ENCODE measurements around the gene FRAS1. TPM values are rescaled to one million over a fixed set of nuclear protein-coding genes. Genes with fewer than 3 reads are reported as not detected.

The FRAS1 gene
- total and polyA plus RNA-seq, 2 donors (not counting 3 experiments of a cell fraction or from before 2014, with no cell fraction given): 1.4 to 3.6 TPM

DNA sequence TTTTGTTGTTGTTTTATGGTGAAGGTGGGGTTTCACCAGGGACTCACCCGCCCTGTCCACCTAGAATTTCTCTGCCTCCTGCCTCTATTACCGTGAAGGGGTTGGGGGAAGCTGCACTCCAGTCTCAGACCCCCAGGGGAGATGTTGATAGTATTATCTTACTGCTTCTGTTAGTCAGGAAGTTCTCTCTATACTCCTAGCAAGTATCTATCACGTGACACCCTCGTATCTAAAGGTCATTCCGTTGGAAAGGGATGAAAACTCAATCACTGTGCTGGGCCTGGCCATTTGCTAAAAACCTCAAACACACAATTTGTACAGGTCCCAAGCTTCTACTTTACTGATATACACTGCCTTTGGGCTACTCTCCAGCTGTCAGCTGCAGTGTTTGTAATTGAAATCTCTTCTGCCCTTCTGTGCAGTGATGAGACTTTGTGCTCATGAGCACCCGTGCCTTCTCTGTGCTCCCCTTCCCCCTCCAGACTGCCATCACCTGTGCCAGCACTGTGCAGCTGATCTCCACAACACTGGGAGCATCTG is 306.0 kb downstream of the FRAS1 start:
- intact Hi-C loops (cut with micrococcal nuclease): no loop called here
- H3K9ac ChIP-seq (replicated peaks; ENCODE audit: extremely low read depth, insufficient read depth, low read length): no peak overlapping the region
- no peak overlapping the region for H3K27ac ChIP-seq (ENCODE audit: insufficient read depth, low read depth, low read length)
- CTCF ChIA-PET: no interaction called here
- POLR2A ChIA-PET: no interaction called here
- DNase-seq (ENCODE audit: low read depth, low spot score): no peak
- FAIRE-seq: no peak
- no TSS peak for BruUV-seq (replicated peaks)
- no peaks in the 10 kb centered on the region for H3K79me2 ChIP-seq (ENCODE audit: control insufficient read depth, insufficient read depth, low read length)
- no peaks in the 10 kb centered on the region for H3K36me3 ChIP-seq (ENCODE audit: control insufficient read depth in 2 of 2, extremely low read depth in 1 of 2, insufficient read depth in 2 of 2, low read length in 2 of 2)
- H3K4me3 ChIP-seq (replicated peaks in 1 of 3; ENCODE audit: insufficient read depth in 1 of 3, low read depth in 1 of 3, low read length in 3 of 3): no peak overlapping the region
- H3K27me3 ChIP-seq (ENCODE audit: control insufficient read depth in 2 of 2, insufficient read depth in 2 of 2, low read length in 2 of 2): no peaks in the 10 kb centered on the region
- dilution Hi-C loops (cut with MboI; ENCODE audit: extremely low pct_ligation_motif_present, low sequenced_read_pairs): no loop called here
- no peak overlapping the region for H2AFZ ChIP-seq (ENCODE audit: low read depth, low read length)
- H3K9me1 ChIP-seq (replicated peaks; ENCODE audit: control insufficient read depth, extremely low read depth, insufficient read depth, low read length): no peaks in the 10 kb centered on the region
- TF ChIP-seq POLR2A (IDR thresholded peaks at IDR 0.05; ENCODE audit: low read depth, low read length) (no peak), EZH2 (IDR thresholded peaks at IDR 0.05; ENCODE audit: borderline replicate concordance, low read depth, low read length, severe bottlenecking) (no peak), MAX (IDR thresholded peaks at IDR 0.05; ENCODE audit: insufficient read depth, insufficient read length) (no peak), FOS (IDR thresholded peaks at IDR 0.05; ENCODE audit: borderline replicate concordance, insufficient read depth, low read length) (no peak), GATA2 (IDR thresholded peaks at IDR 0.05; ENCODE audit: insufficient read depth, insufficient read length, low read depth, low read length) (no peak), MYC (IDR thresholded peaks at IDR 0.05; ENCODE audit: low read depth, low read length) (no peak), POLR2AphosphoS5 (IDR thresholded peaks at IDR 0.05; ENCODE audit: insufficient read depth, low read depth, low read length) (no peak), JUN (IDR thresholded peaks at IDR 0.05; ENCODE audit: borderline replicate concordance, insufficient read depth, insufficient read length, low read depth) (no peak)
- TF ChIP-seq, protein P1, sequence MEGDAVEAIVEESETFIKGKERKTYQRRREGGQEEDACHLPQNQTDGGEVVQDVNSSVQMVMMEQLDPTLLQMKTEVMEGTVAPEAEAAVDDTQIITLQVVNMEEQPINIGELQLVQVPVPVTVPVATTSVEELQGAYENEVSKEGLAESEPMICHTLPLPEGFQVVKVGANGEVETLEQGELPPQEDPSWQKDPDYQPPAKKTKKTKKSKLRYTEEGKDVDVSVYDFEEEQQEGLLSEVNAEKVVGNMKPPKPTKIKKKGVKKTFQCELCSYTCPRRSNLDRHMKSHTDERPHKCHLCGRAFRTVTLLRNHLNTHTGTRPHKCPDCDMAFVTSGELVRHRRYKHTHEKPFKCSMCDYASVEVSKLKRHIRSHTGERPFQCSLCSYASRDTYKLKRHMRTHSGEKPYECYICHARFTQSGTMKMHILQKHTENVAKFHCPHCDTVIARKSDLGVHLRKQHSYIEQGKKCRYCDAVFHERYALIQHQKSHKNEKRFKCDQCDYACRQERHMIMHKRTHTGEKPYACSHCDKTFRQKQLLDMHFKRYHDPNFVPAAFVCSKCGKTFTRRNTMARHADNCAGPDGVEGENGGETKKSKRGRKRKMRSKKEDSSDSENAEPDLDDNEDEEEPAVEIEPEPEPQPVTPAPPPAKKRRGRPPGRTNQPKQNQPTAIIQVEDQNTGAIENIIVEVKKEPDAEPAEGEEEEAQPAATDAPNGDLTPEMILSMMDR (IDR thresholded peaks at IDR 0.05; ENCODE audit: extremely low read depth in 1 of 2, insufficient read depth in 1 of 2, low read depth in 1 of 2, low read length in 2 of 2): no peak
- no peak overlapping the region for H3K4me2 ChIP-seq (ENCODE audit: insufficient read depth, low read length)
- H4K20me1 ChIP-seq (replicated peaks; ENCODE audit: control insufficient read depth, extremely low read depth, insufficient read depth, low read length): no peaks in the 10 kb centered on the region
- H3K4me1 ChIP-seq (ENCODE audit: control insufficient read depth, extremely low read depth, insufficient read depth, low read length): no peaks in the 10 kb centered on the region
- H3K9me3 ChIP-seq (replicated peaks; ENCODE audit: control insufficient read depth, insufficient read depth, low read length): no peaks in the 10 kb centered on the region

Data from endothelial cell of umbilical vein (primary cell).